HT1080 (cell line): ENCODE measurements around the gene CYP4F22. TPM values are rescaled to one million over a fixed set of nuclear protein-coding genes. Genes with fewer than 3 reads are reported as not detected.
"Not testable (repeated sequence)": the region's sequence is repeated elsewhere in the genome, so short reads cannot be mapped to it uniquely, and the experiment has no call there.

Experiments used
- DNase-seq: peaks from one replicate; pipeline ENCODE4 v3.0.0-alpha.2; 2015; ENCODE audit warnings: low read depth
- polyA plus RNA-seq, 2 experiments: library from polyadenylated mRNA; depleted of rRNA; stranded (reverse); fragments of >200 nt; gene quantifications; 2 replicates each; pipeline ENCODE4 v1.2.3, GENCODE V29; 2015
- total RNA-seq: library from RNA; depleted of rRNA; stranded (reverse); fragments of >200 nt; shearing (Covaris generic); gene quantifications from 2 replicates; pipeline ENCODE4 v1.2.3, GENCODE V29; 2014; rRNA removed

The CYP4F22 gene
- not detected in 2 replicates for total RNA-seq
- polyA plus RNA-seq (2015; cell fraction: cytosol; rRNA removed) = not detected in 2 replicates
- polyA plus RNA-seq (2015; cell fraction: nucleus; rRNA removed) = not detected in 2 replicates

GRCh38 chr19:15508035-15508710 is at the start of gene CYP4F22:
CYP4F22 (plus strand) TSS chr19:15508525; CDS start chr19:15525337, 16,812 bp downstream.
- no peak for DNase-seq

GRCh38 chr19:15461694-15462093 is 46.6 kb upstream of the CYP4F22 start:
- DNase-seq = no peak

GRCh38 chr19:15463861-15464371 is 44.4 kb upstream of the CYP4F22 start:
- DNase-seq = no peak

- no peak for DNase-seq
Observed at GRCh38 chr19:15464394-15465385, 43.6 kb upstream of the CYP4F22 start, which contains the start of gene RASAL3. RASAL3 (minus strand) TSS chr19:15464544; CDS start chr19:15464358, 186 bp downstream.

GRCh38 chr19:15466851-15467733 is 41.2 kb upstream of the CYP4F22 start:
- DNase-seq = peak; percentile 87

DNA sequence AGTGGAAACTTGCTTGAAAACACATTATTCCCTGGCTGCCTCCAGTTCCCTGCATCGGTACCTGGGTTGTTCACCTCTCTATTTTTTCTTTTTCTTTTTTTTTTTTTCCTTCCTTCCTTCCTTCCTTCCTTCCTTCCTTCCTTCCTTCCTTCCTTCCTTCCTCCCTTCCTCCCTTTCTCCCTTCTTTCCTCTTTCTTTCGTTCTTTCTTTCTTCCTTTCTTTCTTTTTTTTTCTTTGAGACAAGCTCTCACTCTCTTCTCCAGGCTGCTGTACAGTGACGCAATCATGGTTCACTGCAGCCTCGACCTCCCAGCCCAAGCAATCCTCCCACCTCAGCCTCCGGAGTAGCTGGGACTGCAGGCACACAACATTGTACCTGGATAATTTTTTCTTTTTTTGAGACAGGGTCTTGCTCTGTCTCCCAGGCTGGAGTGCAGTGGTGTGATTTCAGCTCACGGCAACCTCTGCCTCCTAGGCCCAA is 40.6 kb upstream of the CYP4F22 start:
- no peak for DNase-seq

DNA sequence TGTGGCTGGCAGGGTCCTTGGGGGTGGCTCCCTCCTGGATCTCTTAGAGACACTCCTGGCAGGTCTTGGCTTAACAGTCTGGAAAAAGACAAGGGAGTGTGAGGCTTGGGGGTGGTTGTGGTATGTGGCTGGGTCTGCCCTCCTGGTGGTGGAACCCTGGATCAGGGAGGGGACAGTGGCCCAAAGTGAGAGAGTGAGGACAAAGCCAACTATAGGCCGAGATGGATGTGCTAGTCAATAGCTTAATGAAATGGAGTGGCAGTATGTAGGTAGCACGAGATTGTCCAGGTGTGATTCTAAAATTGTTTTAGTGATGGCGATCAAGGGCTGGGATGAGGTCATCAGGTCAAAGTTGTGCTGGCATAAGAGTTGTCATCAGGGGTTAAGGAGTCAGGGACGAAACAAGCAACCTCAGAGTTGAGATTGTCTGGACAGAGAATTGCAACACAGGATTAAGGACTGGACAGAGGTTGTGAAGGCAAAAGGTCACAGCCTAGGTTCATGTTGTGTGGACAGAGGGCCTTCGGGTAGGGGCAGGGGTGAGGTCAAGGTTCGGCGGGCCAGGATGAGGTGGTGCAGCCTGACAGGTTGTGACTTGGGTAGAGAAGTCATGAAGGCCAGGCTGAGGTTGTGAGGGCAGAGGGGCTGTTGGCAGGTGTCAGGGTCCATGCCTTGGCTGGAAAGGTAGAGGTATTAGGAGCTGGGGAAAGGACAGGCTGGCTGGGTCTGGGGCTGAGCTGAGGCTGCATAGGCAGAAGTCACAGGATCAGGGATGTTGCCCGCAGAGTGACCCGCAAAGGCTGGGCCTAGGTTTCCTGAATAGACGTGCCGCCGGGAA is 39.4 kb upstream of the CYP4F22 start:
- DNase-seq = no peak

DNA sequence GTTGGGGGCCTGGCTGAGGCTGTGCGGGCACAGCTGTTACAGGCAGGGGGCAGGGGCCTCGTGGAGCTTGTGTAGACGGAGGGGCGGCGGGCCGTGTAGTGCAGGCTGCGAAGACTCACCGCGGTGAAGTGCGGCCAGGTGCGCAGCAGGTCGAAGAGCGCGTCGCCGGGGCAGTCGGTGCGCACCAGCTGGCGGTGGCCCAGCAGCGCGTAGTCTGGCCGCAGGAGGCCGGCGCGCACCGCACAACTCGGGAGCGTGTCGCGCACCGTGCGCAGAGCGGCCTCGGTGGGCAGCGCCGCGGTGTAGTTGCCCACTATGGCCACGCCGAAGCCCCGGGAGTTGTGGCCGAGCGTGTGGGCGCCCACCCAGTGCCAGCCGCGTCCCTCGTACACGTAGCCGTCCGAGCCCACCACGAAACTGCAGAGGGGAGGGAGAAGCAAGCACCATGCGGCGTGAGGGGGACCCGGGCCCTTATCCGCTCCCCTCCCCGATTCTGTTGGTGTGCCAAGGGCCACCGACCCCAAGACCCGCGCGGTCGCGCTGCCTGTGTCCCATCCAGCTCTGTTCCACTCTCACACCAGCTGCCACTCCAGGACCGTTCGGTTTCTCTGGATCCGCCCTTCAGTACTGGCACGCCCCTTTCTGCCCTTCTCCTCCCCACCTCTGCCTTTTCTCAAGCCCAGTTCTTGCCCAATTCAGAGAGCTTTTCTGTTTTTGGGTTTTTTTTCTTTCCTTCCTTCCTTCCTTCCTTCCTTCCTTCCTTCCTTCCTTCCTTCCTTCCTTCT is 38.6 kb upstream of the CYP4F22 start:
- no peak for DNase-seq

DNA sequence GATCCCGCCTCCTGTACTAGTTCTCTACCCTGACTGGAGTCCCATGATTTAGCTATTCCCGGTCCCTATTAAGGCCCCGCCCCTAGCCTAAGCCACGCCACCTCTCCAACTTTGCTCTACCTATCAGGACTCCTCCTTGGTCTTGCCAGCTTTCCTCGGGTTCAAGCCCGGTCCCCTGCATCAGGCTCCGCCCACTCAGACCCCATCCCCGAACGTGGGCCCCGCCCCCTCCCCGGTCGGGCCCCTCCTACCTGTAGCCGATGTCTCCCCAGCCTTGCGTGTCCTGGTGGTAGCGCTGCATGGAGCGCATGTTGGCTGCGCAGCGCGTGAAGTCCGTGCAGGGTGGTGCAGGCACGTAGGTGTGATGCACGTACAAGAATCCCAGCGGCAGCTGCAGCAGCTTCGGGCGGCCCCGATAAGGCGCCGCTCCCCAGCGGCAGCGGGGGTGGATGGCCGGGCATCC is 36.7 kb upstream of the CYP4F22 start:
- no peak for DNase-seq

DNA sequence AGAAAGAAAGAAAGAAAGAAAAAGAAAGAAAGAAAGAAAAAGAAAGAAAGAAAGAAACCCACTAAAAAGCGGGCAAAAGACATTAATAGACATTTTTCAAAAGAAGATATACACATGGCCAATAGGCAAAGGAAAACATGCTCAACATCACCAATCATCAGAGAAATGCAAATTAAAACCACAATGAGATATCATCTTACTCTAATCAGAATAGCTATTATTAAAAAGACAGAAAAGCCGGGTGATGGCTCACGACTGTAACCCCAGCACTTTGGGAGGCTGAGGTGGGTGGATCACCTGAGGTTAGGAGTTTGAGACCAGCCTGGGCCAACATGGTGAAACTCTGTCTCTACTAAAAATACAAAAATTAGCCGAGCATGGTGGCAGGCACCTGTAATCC is 34.5 kb upstream of the CYP4F22 start:
- DNase-seq = not testable (repeated sequence)

GRCh38 chr19:15475169-15475568 is 33.2 kb upstream of the CYP4F22 start:
- DNase-seq = no peak

- DNase-seq = no peak
Observed at GRCh38 chr19:15475611-15476010, 32.7 kb upstream of the CYP4F22 start.

DNA sequence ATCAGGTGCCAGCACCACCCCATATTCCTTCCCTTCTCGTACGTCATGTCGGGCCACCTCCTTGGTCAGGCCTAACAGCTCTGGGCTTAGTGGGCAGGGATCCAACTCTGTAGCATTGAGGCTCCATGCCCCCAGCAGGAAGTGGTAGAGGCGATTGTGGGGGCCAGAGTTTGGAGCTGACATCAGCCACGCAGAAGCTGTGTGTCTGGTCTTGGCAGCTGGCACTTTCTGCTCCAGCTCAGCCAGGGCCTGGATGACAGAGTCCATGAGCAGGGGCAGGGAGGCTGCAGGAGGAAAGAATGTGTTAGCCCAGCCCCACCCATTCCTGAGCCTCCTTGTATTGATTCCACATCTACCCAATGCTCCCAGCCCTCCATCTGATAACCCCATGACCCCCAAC is 32.0 kb upstream of the CYP4F22 start:
- no peak for DNase-seq

- no peak for DNase-seq
Observed at GRCh38 chr19:15479391-15480345, 28.7 kb upstream of the CYP4F22 start, which contains the start of gene PGLYRP2. PGLYRP2 (minus strand) TSS chr19:15479501; CDS start chr19:15479371, 130 bp downstream.

DNA sequence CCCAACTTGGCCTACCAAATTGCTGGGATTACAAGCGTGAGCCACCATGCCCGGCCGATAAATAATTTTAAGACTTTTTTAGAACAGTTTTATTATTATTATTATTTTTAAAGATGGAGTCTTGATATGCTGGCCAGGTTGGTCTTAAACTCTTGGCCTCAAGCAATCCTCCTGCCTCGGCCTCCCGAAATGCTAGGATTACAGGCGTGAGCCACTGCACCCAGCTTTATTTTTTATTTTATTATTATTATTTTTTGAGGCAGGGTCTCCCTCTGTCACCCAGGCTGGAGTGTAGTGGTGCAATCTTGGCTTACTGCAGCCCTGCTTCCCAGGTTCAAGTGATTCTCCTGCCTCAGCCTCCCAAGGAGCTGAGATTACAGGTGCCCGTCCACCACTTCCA is 27.3 kb upstream of the CYP4F22 start:
- DNase-seq = not testable (repeated sequence)

DNA sequence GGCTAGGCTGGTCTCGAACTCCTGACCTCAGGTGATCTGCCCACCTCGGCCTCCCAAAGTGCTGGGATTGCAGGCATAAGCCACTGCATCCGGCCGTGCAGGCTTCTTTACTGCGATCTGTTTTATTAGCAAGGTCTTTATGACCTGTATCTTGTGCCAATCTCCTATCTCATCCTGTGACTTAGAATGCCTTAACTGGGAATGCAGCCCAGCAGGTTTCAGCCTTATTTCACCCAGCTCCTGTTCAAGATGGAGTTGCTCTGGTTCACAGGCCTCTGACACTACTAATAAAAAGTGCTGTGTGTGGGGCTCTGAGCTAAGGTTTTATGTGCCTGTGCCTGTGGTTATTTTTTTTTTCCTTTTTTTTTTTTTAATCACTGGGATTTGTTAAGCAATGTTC is 22.6 kb upstream of the CYP4F22 start:
- not testable (repeated sequence) for DNase-seq

- DNase-seq = no peak
Observed at GRCh38 chr19:15487038-15487437, 21.3 kb upstream of the CYP4F22 start.
